Right lobe of liver (tissue), 4 donors: Measurements from ENCODE around the gene SLC36A1.

ENCODE experiments used
- POLR2A ChIP-seq: fragments of 450-650 bp; IDR thresholded peaks from one replicate; pipeline ENCODE4 v1.6.1; 2017; ENCODE audit warnings: antibody characterized with exemption, mild to moderate bottlenecking
- TF ChIP-seq, protein P1 (sequence below), 4 donors: fragments of 200-600 bp in 3 of 4; fragments of 450-650 bp in 1 of 4; IDR thresholded peaks; one replicate each; pipeline versions ENCODE4 v1.5.1 to v1.8.0; 2016 to 2022; ENCODE audit warnings: antibody characterized with exemption in 4 of 4, mild to moderate bottlenecking in 2 of 4
- donor health status: DM: no; HTN: no; CAD: no.
- donor health status: DM: no; HTN: no; CAD: no.
- donor health status: DM: no; HTN: yes; CAD: no.

DNA sequence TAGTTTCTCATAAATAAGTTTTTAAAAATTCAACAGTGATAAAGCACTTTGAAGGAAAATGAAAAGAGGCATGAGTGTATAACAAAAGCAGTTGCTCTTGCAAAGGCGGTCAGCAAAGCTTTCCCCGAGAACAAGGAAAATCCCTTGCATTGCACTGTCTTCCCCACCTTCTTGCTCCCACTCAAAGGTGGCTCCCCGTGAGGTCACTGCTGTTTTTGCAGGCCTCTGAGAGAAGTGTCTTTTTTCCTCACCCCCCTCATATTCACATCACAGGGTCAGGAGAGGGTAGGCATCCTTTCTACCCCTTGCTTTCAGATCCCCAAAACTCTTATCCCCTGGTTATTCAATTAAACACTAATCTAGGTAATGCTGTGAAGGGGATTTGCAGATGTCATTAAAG is 15.2 kb upstream of the SLC36A1 start:
- TF ChIP-seq, protein P1, sequence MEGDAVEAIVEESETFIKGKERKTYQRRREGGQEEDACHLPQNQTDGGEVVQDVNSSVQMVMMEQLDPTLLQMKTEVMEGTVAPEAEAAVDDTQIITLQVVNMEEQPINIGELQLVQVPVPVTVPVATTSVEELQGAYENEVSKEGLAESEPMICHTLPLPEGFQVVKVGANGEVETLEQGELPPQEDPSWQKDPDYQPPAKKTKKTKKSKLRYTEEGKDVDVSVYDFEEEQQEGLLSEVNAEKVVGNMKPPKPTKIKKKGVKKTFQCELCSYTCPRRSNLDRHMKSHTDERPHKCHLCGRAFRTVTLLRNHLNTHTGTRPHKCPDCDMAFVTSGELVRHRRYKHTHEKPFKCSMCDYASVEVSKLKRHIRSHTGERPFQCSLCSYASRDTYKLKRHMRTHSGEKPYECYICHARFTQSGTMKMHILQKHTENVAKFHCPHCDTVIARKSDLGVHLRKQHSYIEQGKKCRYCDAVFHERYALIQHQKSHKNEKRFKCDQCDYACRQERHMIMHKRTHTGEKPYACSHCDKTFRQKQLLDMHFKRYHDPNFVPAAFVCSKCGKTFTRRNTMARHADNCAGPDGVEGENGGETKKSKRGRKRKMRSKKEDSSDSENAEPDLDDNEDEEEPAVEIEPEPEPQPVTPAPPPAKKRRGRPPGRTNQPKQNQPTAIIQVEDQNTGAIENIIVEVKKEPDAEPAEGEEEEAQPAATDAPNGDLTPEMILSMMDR (IDR thresholded peaks at IDR 0.05), result no peak
- no peak for TF ChIP-seq POLR2A
